ENCODE measurements around the gene RNF13.
"Not testable (repeated sequence)": the region's sequence is repeated elsewhere in the genome, so short reads cannot be mapped to it uniquely, and the experiment has no call there.

The RNF13 gene

GRCh38 chr3:149801639-149802038 is 11.4 kb upstream of the RNF13 start:
- DNase-seq, result no peak

GRCh38 chr3:149806171-149806778 is 6.7 kb upstream of the RNF13 start:
- DNase-seq, result no peak

GRCh38 chr3:149808209-149808829 is 4.7 kb upstream of the RNF13 start:
- peak; percentile 80 for DNase-seq

- no peak for DNase-seq
Measured at GRCh38 chr3:149809699-149810098, 3.3 kb upstream of the RNF13 start.

- no peak for DNase-seq
Measured at GRCh38 chr3:149810846-149811245, 2.2 kb upstream of the RNF13 start.

GRCh38 chr3:149812165-149812605 is 830 bp upstream of the RNF13 start:
- DNase-seq, result no peak

- peak; percentile 39 for DNase-seq
Measured at GRCh38 chr3:149813367-149814281, 609 bp downstream of the RNF13 start.

GRCh38 chr3:149815321-149815720 is 2.3 kb downstream of the RNF13 start:
- DNase-seq, result no peak

GRCh38 chr3:149815728-149816127 is 2.7 kb downstream of the RNF13 start:
- no peak for DNase-seq

GRCh38 chr3:149816311-149816710 is 3.3 kb downstream of the RNF13 start:
- no peak for DNase-seq

- DNase-seq, result peak; percentile 59
Measured at GRCh38 chr3:149816986-149817385, 4.0 kb downstream of the RNF13 start.

GRCh38 chr3:149819432-149819831 is 6.4 kb downstream of the RNF13 start:
- DNase-seq, result no peak

- DNase-seq, result peak; percentile 50
Measured at GRCh38 chr3:149820183-149820582, 7.2 kb downstream of the RNF13 start.

- no peak for DNase-seq
Measured at GRCh38 chr3:149826636-149827035, 13.6 kb downstream of the RNF13 start.

GRCh38 chr3:149828390-149828789 is 15.4 kb downstream of the RNF13 start:
- DNase-seq, result no peak

GRCh38 chr3:149829631-149830030 is 16.6 kb downstream of the RNF13 start:
- DNase-seq, result not testable (repeated sequence)

GRCh38 chr3:149830902-149831301 is 17.9 kb downstream of the RNF13 start:
- DNase-seq, result no peak

- no peak for DNase-seq
Measured at GRCh38 chr3:149831321-149831720, 18.3 kb downstream of the RNF13 start.

GRCh38 chr3:149832086-149832485 is 19.1 kb downstream of the RNF13 start:
- no peak for DNase-seq

GRCh38 chr3:149833241-149833640 is 20.2 kb downstream of the RNF13 start:
- DNase-seq, result no peak

- not testable (repeated sequence) for DNase-seq
Measured at GRCh38 chr3:149838491-149838890, 25.5 kb downstream of the RNF13 start.

GRCh38 chr3:149839469-149839868 is 26.5 kb downstream of the RNF13 start:
- DNase-seq, result not testable (repeated sequence)

GRCh38 chr3:149839896-149840295 is 26.9 kb downstream of the RNF13 start:
- no peak for DNase-seq

GRCh38 chr3:149843502-149843901 is 30.5 kb downstream of the RNF13 start:
- no peak for DNase-seq

Measured in EL (cell line).